NCI-H2029 (cell line): ENCODE data around the gene SMYD3.
A peak's percentile ranks its signal among the peaks of the same experiment; 100 is the strongest.

Source experiments
- DNase-seq: peaks from one replicate; lab custom pipeline; 2025; lab: John Stamatoyannopoulos, UW

SMYD3 gene

GRCh38 chr1:246069581-246069980 is 437.5 kb downstream of the SMYD3 start:
- DNase-seq = no peak

- DNase-seq = no peak
Observed at GRCh38 chr1:246068619-246069509, 438.2 kb downstream of the SMYD3 start.

GRCh38 chr1:246068217-246068512 is 438.9 kb downstream of the SMYD3 start:
- DNase-seq = no peak

GRCh38 chr1:246067432-246068216 is 439.5 kb downstream of the SMYD3 start:
- no peak for DNase-seq

- no peak for DNase-seq
Observed at GRCh38 chr1:246066573-246066972, 440.5 kb downstream of the SMYD3 start.

- DNase-seq = no peak
Observed at GRCh38 chr1:246065592-246065991, 441.5 kb downstream of the SMYD3 start.

- no peak for DNase-seq
Observed at GRCh38 chr1:246064891-246065290, 442.2 kb downstream of the SMYD3 start.

GRCh38 chr1:246063013-246063616 is 444.0 kb downstream of the SMYD3 start:
- no peak for DNase-seq

- DNase-seq = no peak
Observed at GRCh38 chr1:246058466-246058865, 448.6 kb downstream of the SMYD3 start.

GRCh38 chr1:246052603-246053002 is 454.5 kb downstream of the SMYD3 start:
- DNase-seq = no peak

- no peak for DNase-seq
Observed at GRCh38 chr1:246051909-246052518, 455.1 kb downstream of the SMYD3 start.

GRCh38 chr1:246048693-246049092 is 458.4 kb downstream of the SMYD3 start:
- DNase-seq = no peak

- peak; percentile 58 for DNase-seq
Observed at GRCh38 chr1:246043556-246043955, 463.5 kb downstream of the SMYD3 start.

- DNase-seq = no peak
Observed at GRCh38 chr1:246041360-246041759, 465.7 kb downstream of the SMYD3 start.

GRCh38 chr1:246040200-246040890 is 466.7 kb downstream of the SMYD3 start:
- DNase-seq = no peak

GRCh38 chr1:246039584-246039983 is 467.5 kb downstream of the SMYD3 start:
- no peak for DNase-seq

GRCh38 chr1:246037832-246038231 is 469.2 kb downstream of the SMYD3 start:
- no peak for DNase-seq

GRCh38 chr1:246036175-246036574 is 470.9 kb downstream of the SMYD3 start:
- no peak for DNase-seq

GRCh38 chr1:246035060-246035541 is 472.0 kb downstream of the SMYD3 start:
- DNase-seq = no peak

GRCh38 chr1:246034630-246035029 is 472.4 kb downstream of the SMYD3 start:
- no peak for DNase-seq

- DNase-seq = no peak
Observed at GRCh38 chr1:246032984-246033383, 474.1 kb downstream of the SMYD3 start.
